ENCODE measurements around the gene PDSS2.

GRCh38 chr6:107369493-107369892 lies 89.9 kb downstream of the PDSS2 start:
- TF ChIP-seq CTCF (IDR thresholded peaks at IDR 0.05) (no peak), POLR2A (IDR thresholded peaks at IDR 0.05) (no peak), POLR2AphosphoS5 (IDR thresholded peaks at IDR 0.05) (no peak), EP300 (IDR thresholded peaks at IDR 0.05) (no peak)

All from gastroesophageal sphincter (tissue), 3 donors.